Measurements from ENCODE around the gene DCTN1. TPM values are rescaled to one million over a fixed set of nuclear protein-coding genes. Genes with fewer than 3 reads are reported as not detected.

The DCTN1 gene
- total and polyA plus RNA-seq, 4 donors: 69.9 to 142 (median 104) TPM

GRCh38 chr2:74420006-74420405 lies 39.9 kb upstream of the DCTN1 start:
- no peak for TF ChIP-seq CTCF (IDR thresholded peaks at IDR 0.05; ENCODE audit: control extremely low read depth, extremely low read depth)
- DNase-seq: no peak
- 60 to 74% methylated on average over 2 of the region's 2 CpGs for WGBS, 2 donors

GRCh38 chr2:74419345-74419744 lies 39.2 kb upstream of the DCTN1 start:
- DNase-seq: no peak
- no peak overlapping the region for H3K9ac ChIP-seq (ENCODE audit: insufficient read depth in 1 of 2, low read length in 2 of 2)
- no peaks in the 10 kb centered on the region for H3K36me3 ChIP-seq (ENCODE audit: control insufficient read depth in 4 of 4, insufficient read depth in 4 of 4, low read length in 4 of 4)
- ATAC-seq (ENCODE audit: insufficient read depth, low FRiP score): no peak
- no peak overlapping the region for H3K4me3 ChIP-seq
- TF ChIP-seq CTCF (IDR thresholded peaks at IDR 0.05; ENCODE audit: control extremely low read depth, extremely low read depth): no peak
- H3K27ac ChIP-seq (ENCODE audit: low read depth in 1 of 2, low read length in 1 of 2): no peak overlapping the region
- H3K9me3 ChIP-seq (ENCODE audit: control insufficient read depth in 4 of 4, insufficient read depth in 3 of 4, low read length in 3 of 4): no peaks in the 10 kb centered on the region
- peaks cover 0 to 24% (median 0%) of the 10 kb centered on the region in 5 donors for H3K4me1 ChIP-seq (ENCODE audit: control insufficient read depth in 5 of 5, insufficient read depth in 5 of 5, low read length in 5 of 5)
- WGBS, 2 donors: 71 to 80% methylated on average over 1 of the region's 1 CpG
- H3K27me3 ChIP-seq (ENCODE audit: control insufficient read depth in 3 of 3, insufficient read depth in 3 of 3, low read length in 2 of 3): no peaks in the 10 kb centered on the region

More at GRCh38 chr2:74420006-74420405, 39.9 kb upstream of the DCTN1 start:
- Histone ChIP-seq H3K4me3 (no peak overlapping the region), H3K27ac (ENCODE audit: low read depth in 1 of 2, low read length in 1 of 2) (no peak overlapping the region), H3K27me3 (ENCODE audit: control insufficient read depth in 3 of 3, insufficient read depth in 3 of 3, low read length in 2 of 3) (no peaks in the 10 kb centered on the region), H3K9ac (ENCODE audit: insufficient read depth in 1 of 2, low read length in 2 of 2) (no peak overlapping the region), H3K9me3 (ENCODE audit: control insufficient read depth in 4 of 4, insufficient read depth in 3 of 4, low read length in 3 of 4) (no peaks in the 10 kb centered on the region), H3K4me1 (ENCODE audit: control insufficient read depth in 5 of 5, insufficient read depth in 5 of 5, low read length in 5 of 5) (peaks cover 0 to 18% (median 0%) of the 10 kb centered on the region in 5 donors), H3K36me3 (ENCODE audit: control insufficient read depth in 4 of 4, insufficient read depth in 4 of 4, low read length in 4 of 4) (peaks cover 0 to under 1% (median 0%) of the 10 kb centered on the region in 4 donors)
- no peak for ATAC-seq (ENCODE audit: insufficient read depth, low FRiP score)

GRCh38 chr2:74418312-74418711 lies 38.2 kb upstream of the DCTN1 start:
- peaks cover 0 to 25% (median 0%) of the 10 kb centered on the region in 5 donors for H3K4me1 ChIP-seq (ENCODE audit: control insufficient read depth in 5 of 5, insufficient read depth in 5 of 5, low read length in 5 of 5)
- DNase-seq: peak in 1 of 3 donors; percentile 37
- H3K9ac ChIP-seq (ENCODE audit: insufficient read depth in 1 of 2, low read length in 2 of 2): no peak overlapping the region
- no peak overlapping the region for H3K27ac ChIP-seq (ENCODE audit: low read depth in 1 of 2, low read length in 1 of 2)
- H3K9me3 ChIP-seq (ENCODE audit: control insufficient read depth in 4 of 4, insufficient read depth in 3 of 4, low read length in 3 of 4): no peaks in the 10 kb centered on the region
- TF ChIP-seq CTCF (IDR thresholded peaks at IDR 0.05; ENCODE audit: control extremely low read depth, extremely low read depth): no peak
- no peaks in the 10 kb centered on the region for H3K36me3 ChIP-seq (ENCODE audit: control insufficient read depth in 4 of 4, insufficient read depth in 4 of 4, low read length in 4 of 4)
- ATAC-seq (ENCODE audit: insufficient read depth, low FRiP score): no peak
- 69 to 86% methylated on average over 27 of the region's 27 CpGs for WGBS, 2 donors
- no peaks in the 10 kb centered on the region for H3K27me3 ChIP-seq (ENCODE audit: control insufficient read depth in 3 of 3, insufficient read depth in 3 of 3, low read length in 2 of 3)
- no peak overlapping the region for H3K4me3 ChIP-seq

GRCh38 chr2:74417763-74418162 lies 37.7 kb upstream of the DCTN1 start:
- 94 to 99% methylated on average over 6 of the region's 6 CpGs for WGBS, 2 donors
- DNase-seq (no peak), ATAC-seq (ENCODE audit: insufficient read depth, low FRiP score) (no peak)
- no peak for TF ChIP-seq CTCF (IDR thresholded peaks at IDR 0.05; ENCODE audit: control extremely low read depth, extremely low read depth)
- H3K9me3 ChIP-seq (ENCODE audit: control insufficient read depth in 4 of 4, insufficient read depth in 3 of 4, low read length in 3 of 4): no peaks in the 10 kb centered on the region
- H3K27ac ChIP-seq (ENCODE audit: low read depth in 1 of 2, low read length in 1 of 2): no peak overlapping the region
- no peak overlapping the region for H3K9ac ChIP-seq (ENCODE audit: insufficient read depth in 1 of 2, low read length in 2 of 2)
- H3K36me3 ChIP-seq (ENCODE audit: control insufficient read depth in 4 of 4, insufficient read depth in 4 of 4, low read length in 4 of 4): no peaks in the 10 kb centered on the region
- H3K4me3 ChIP-seq: no peak overlapping the region
- no peaks in the 10 kb centered on the region for H3K27me3 ChIP-seq (ENCODE audit: control insufficient read depth in 3 of 3, insufficient read depth in 3 of 3, low read length in 2 of 3)
- H3K4me1 ChIP-seq (ENCODE audit: control insufficient read depth in 5 of 5, insufficient read depth in 5 of 5, low read length in 5 of 5): peaks cover 0 to 25% (median 0%) of the 10 kb centered on the region in 5 donors

All from lung (tissue), 12 donors.